MM.1S (cell line): Measurements from ENCODE around the gene FNTB.

Source experiments
- DNase-seq: peaks from one replicate; pipeline ENCODE4 v3.0.0-alpha.2; 2015
- H2AFZ ChIP-seq: fragments of 300-600 bp; sonication (generic); 2 replicates; pipeline ENCODE4 v1.6.0; 2016; ENCODE audit warnings: antibody characterized with exemption, low read length
- H3F3A ChIP-seq: fragments of 300-600 bp; sonication (generic); 2 replicates; pipeline ENCODE4 v1.6.1; 2016; ENCODE audit warnings: mild to moderate bottlenecking, antibody characterized with exemption, low read length, moderate library complexity, mixed read lengths; ENCODE audit not compliant: insufficient read depth
- H3K27ac ChIP-seq: fragments of 300-600 bp; sonication (generic); 2 replicates; pipeline ENCODE4 v1.5.1; 2016; ENCODE audit warnings: mild to moderate bottlenecking, low read length
- H3K27me3 ChIP-seq: fragments of 300-600 bp; sonication (generic); replicated peaks from 2 replicates; pipeline ENCODE4 v1.6.0; 2016; ENCODE audit warnings: low read length; ENCODE audit not compliant: insufficient read depth
- H3K36me3 ChIP-seq: fragments of 300-600 bp; sonication (generic); replicated peaks from 2 replicates; pipeline ENCODE4 v1.6.1; 2016; ENCODE audit warnings: mild to moderate bottlenecking, low read length, mixed read lengths; ENCODE audit not compliant: insufficient read depth
- H3K4me1 ChIP-seq: fragments of 300-600 bp; sonication (generic); 2 replicates; pipeline ENCODE4 v1.6.1; 2016; ENCODE audit warnings: low read length, mixed read lengths
- H3K4me2 ChIP-seq: fragments of 300-600 bp; sonication (generic); 2 replicates; pipeline ENCODE4 v1.6.0; 2016; ENCODE audit warnings: low read depth, low read length
- H3K4me3 ChIP-seq: fragments of 300-600 bp; sonication (generic); 2 replicates; pipeline ENCODE4 v1.5.1; 2016; ENCODE audit warnings: low read length, mixed read lengths
- H3K79me2 ChIP-seq: fragments of 300-600 bp; sonication (generic); 2 replicates; pipeline ENCODE4 v1.6.1; 2016; ENCODE audit warnings: mixed run types, low read length, mixed read lengths
- H3K9ac ChIP-seq: fragments of 300-600 bp; sonication (generic); 2 replicates; pipeline ENCODE4 v1.6.1; 2016; ENCODE audit warnings: low read length, mixed read lengths
- H3K9me2 ChIP-seq: fragments of 300-600 bp; sonication (generic); replicated peaks from 2 replicates; pipeline ENCODE4 v1.6.1; 2016; ENCODE audit warnings: mild to moderate bottlenecking, low read length, mixed read lengths; ENCODE audit not compliant: insufficient read depth
- H3K9me3 ChIP-seq: fragments of 300-600 bp; sonication (generic); replicated peaks from 2 replicates; pipeline ENCODE4 v1.6.1; 2016; ENCODE audit warnings: mild to moderate bottlenecking, low read length, mixed read lengths; ENCODE audit not compliant: insufficient read depth
- H4K20me1 ChIP-seq: fragments of 300-600 bp; sonication (generic); 2 replicates; pipeline ENCODE4 v1.6.1; 2016; ENCODE audit warnings: mild to moderate bottlenecking, low read length, moderate library complexity, mixed read lengths; ENCODE audit not compliant: insufficient read depth
- CTCF ChIP-seq: fragments of 300-600 bp; sonication (generic); IDR thresholded peaks from 2 replicates; pipeline ENCODE4 v1.5.1; 2016; ENCODE audit warnings: antibody characterized with exemption, low read length, mixed read lengths
- EZH2 ChIP-seq: fragments of 300-600 bp; sonication (generic); optimal IDR thresholded peaks from 2 replicates; pipeline ENCODE3; 2017; ENCODE audit warnings: low read depth, mild to moderate bottlenecking, antibody characterized with exemption, low read length, mixed read lengths
- EZH2phosphoT487 ChIP-seq: fragments of 300-600 bp; sonication (generic); IDR thresholded peaks from 2 replicates; pipeline ENCODE4 v1.6.1; 2018; ENCODE audit warnings: antibody characterized with exemption, low read length

FNTB gene

DNA sequence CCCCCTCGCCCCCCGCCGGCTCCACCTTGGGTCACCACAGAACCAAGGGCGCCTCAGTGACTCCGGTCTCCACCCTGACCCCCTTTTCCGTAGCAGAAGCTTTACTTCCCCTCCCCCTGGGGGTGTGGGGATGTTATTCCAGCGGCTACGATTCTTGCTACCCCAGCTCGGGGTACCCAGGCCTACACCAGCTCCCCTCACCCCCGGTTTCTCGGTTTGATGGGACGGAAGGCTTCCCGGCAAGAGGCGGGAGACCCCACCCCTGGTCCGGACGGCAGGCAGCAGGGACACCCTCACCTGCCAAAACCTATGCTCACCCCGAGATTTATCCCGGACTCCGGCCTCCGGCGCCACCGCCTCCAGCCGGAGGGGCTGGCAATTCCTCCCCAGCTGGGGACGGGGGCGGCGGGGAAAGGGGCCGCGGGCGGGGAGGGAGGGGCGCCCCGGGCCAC is 15.2 kb upstream of the FNTB start:
- Histone ChIP-seq H3K4me2 (peak overlapping the region; percentile 52; the same call in 1 of the 2 replicates), H3K27ac (no peak overlapping the region), H3K79me2 (peaks cover 12% of the 10 kb centered on the region), H3F3A (peaks cover 15% of the 10 kb centered on the region; the same call in 1 of the 2 replicates), H3K9me2 (no peaks in the 10 kb centered on the region), H3K4me3 (peak overlapping the region; percentile 57), H3K4me1 (peaks cover 38% of the 10 kb centered on the region), H4K20me1 (no peaks in the 10 kb centered on the region), H3K9ac (peak overlapping the region; percentile 18; the same call in 1 of the 2 replicates), H3K9me3 (no peaks in the 10 kb centered on the region), H3K36me3 (no peaks in the 10 kb centered on the region), H2AFZ (0 out of 2 replicates have a peak overlapping the region, but pooled peaks have one; percentile 23), H3K27me3 (no peaks in the 10 kb centered on the region)
- DNase-seq, result no peak
- TF ChIP-seq EZH2phosphoT487, result no peak
- no peak for TF ChIP-seq EZH2
- no peak for TF ChIP-seq CTCF

DNA sequence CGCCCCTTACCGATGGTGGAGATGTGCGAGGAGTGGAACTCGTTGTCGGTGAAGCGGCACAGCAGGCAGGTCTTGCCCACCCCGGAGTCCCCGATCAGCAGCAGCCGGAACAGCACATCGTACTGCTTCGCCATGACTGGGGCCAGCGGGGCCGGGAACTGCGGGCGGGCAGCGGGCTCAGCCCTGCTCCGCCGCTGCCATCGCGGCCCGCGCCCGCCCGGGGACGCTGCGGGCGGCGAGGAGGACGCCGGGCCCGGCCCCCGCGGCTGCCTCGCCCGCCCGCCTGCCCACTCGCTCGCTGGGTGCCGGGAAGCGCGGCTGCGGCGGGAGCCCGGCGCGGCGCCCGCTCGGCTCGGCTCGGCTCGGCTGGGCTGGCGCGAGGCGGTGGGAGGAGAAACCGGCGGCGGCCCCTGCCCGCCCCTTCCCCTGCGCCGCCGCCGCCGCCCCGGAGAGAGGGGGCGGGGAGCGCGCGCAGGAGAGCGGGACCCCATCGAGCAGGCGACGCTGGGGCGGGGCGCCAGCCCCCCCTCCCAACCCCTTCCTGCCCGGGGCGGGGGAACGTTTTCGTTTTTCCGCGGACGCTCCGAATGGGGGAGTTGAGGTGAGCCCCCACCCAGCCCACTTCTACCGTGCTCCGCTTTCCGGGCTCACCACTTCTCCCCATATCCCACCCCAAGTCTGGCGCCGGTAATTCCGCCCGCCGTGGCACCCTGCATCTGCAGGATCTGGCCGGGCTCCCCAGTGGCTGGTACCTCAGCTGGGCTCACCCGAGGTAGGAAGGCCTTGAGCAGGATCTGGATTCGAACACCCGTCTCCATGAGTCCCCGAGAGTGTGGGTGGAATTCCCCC is 14.5 kb upstream of the FNTB start, which contains the start of gene RAB15:
TSS of gene RAB15 (minus strand) at position 394 of the 849 bp plus-strand sequence. CDS start at position 134, 260 bp downstream.
- H2AFZ ChIP-seq, result peak within 1 kb of the TSS; percentile 65; the same call in 1 of the 2 replicates

GRCh38 chr14:64973026-64973442 is 13.7 kb upstream of the FNTB start:
- peaks cover 15% of the 10 kb centered on the region; the same call in 1 of the 2 replicates for H3F3A ChIP-seq
- H3K4me3 ChIP-seq, result no peak overlapping the region
- TF ChIP-seq EZH2 (no peak), CTCF (no peak), EZH2phosphoT487 (no peak)
- H3K9ac ChIP-seq, result no peak overlapping the region
- H3K4me1 ChIP-seq, result peaks cover 23% of the 10 kb centered on the region
- H3K9me2 ChIP-seq, result no peaks in the 10 kb centered on the region
- no peaks in the 10 kb centered on the region for H3K9me3 ChIP-seq
- no peak overlapping the region for H2AFZ ChIP-seq
- no peaks in the 10 kb centered on the region for H4K20me1 ChIP-seq
- no peaks in the 10 kb centered on the region for H3K27me3 ChIP-seq
- no peaks in the 10 kb centered on the region for H3K36me3 ChIP-seq
- DNase-seq, result no peak
- H3K79me2 ChIP-seq, result peaks cover 9% of the 10 kb centered on the region; the same call in 1 of the 2 replicates
- no peak overlapping the region for H3K27ac ChIP-seq
- H3K4me2 ChIP-seq, result no peak overlapping the region

More for the DNA sequence above, 14.5 kb upstream of the FNTB start, which contains the start of gene RAB15:
- no peaks in the 10 kb centered on the region for H3K9me2 ChIP-seq
- no peaks in the 10 kb centered on the region for H4K20me1 ChIP-seq
- no peaks in the 10 kb centered on the region for H3K9me3 ChIP-seq
- H3F3A ChIP-seq, result peaks cover 15% of the 10 kb centered on the region; the same call in 1 of the 2 replicates
- peaks cover 32% of the 10 kb centered on the region for H3K4me1 ChIP-seq
- TF ChIP-seq CTCF (no peak), EZH2phosphoT487 (no peak), EZH2 (no peak)
- peak within 1 kb of the TSS; percentile 38; the same call in 1 of the 2 replicates for H3K9ac ChIP-seq
- no peaks in the 10 kb centered on the region for H3K27me3 ChIP-seq
- no peak for DNase-seq
- peak within 1 kb of the TSS; percentile 52; the same call in 1 of the 2 replicates for H3K4me2 ChIP-seq
- H3K4me3 ChIP-seq, result peak within 1 kb of the TSS; percentile 61
- H3K27ac ChIP-seq, result no peak within 1 kb of the TSS
- peaks cover 9% of the 10 kb centered on the region; the same call in 1 of the 2 replicates for H3K79me2 ChIP-seq
- H3K36me3 ChIP-seq, result no peaks in the 10 kb centered on the region
